GM19438 (cell line): ENCODE measurements around the gene RASSF4.

Experiments
- ATAC-seq: cut with Tn5 transposase; IDR thresholded peaks from one replicate; pipeline ENCODE4 v1.9.1; 2021; ENCODE audit warnings: low read depth; ENCODE audit not compliant: unreplicated experiment

The RASSF4 gene

DNA sequence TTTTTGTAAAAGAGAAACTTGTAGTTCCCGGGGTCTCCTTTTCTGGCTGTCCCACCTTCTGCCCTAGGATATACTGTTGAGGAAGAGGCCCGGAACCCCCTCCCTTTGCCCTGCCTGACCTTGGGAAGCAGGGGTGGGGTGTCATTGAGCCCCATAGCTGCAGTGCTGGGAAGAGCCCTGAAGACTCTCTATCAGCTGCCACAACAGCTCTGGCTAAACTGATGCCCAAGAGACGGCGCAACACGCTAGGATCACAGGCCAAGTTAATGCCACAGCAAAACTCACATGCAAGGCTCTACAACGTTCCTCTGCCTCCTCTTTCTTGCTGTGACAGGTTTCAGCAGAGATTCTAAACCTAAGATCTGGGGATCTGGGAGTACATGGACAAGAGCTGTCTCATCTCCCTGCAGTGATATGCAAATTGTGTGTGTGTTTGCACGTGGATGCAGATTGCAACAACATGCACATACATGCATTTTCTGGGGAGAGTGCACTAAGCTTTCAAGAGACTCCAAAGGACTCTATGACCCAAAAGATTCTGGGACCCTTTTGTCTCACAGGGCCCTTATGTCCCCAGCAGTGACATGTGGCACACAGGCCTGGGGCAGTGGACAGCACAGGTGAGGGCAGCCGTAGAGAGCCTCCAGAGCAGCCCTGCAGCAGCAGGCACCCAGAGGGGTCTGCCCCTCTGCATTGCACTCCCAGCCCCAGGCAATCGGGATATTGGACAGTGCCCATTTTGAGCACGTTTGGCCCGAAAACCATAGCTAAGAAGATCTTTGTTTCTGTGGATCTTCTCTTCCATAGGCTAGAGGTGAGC, 2.5 kb downstream of the RASSF4 start:
- no peak for ATAC-seq

GRCh38 chr10:44962870-44963738, 3.5 kb downstream of the RASSF4 start:
- ATAC-seq, result no peak

- no peak for ATAC-seq
Observed at GRCh38 chr10:44963772-44964633, 4.4 kb downstream of the RASSF4 start.

GRCh38 chr10:44965104-44965503, 5.5 kb downstream of the RASSF4 start:
- no peak for ATAC-seq

GRCh38 chr10:44965651-44966097, 6.1 kb downstream of the RASSF4 start:
- no peak for ATAC-seq

GRCh38 chr10:44966129-44966815, 6.7 kb downstream of the RASSF4 start:
- no peak for ATAC-seq

- ATAC-seq, result no peak
Observed at GRCh38 chr10:44966816-44967509, 7.4 kb downstream of the RASSF4 start.

GRCh38 chr10:44967616-44968015, 8.0 kb downstream of the RASSF4 start:
- no peak for ATAC-seq

DNA sequence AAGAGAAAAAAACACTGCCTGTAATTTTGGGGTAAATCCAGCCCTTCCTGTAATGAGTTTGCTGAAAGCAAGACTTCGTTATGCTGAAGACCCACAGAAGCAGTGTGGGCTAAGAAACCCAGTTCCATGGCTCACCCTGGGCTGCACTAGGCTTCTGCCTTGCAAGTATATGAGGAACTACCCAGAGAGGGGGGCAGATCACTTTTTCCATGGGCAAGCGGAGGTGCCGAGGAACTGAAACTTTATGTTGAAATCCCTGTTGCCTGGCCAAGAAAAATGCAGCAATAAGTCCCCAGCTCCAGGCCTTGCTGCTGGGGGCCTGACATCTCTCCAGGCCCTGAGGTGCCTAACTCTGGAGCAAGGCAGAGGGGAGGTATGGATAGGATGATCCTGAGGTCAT, 8.5 kb downstream of the RASSF4 start:
- no peak for ATAC-seq

DNA sequence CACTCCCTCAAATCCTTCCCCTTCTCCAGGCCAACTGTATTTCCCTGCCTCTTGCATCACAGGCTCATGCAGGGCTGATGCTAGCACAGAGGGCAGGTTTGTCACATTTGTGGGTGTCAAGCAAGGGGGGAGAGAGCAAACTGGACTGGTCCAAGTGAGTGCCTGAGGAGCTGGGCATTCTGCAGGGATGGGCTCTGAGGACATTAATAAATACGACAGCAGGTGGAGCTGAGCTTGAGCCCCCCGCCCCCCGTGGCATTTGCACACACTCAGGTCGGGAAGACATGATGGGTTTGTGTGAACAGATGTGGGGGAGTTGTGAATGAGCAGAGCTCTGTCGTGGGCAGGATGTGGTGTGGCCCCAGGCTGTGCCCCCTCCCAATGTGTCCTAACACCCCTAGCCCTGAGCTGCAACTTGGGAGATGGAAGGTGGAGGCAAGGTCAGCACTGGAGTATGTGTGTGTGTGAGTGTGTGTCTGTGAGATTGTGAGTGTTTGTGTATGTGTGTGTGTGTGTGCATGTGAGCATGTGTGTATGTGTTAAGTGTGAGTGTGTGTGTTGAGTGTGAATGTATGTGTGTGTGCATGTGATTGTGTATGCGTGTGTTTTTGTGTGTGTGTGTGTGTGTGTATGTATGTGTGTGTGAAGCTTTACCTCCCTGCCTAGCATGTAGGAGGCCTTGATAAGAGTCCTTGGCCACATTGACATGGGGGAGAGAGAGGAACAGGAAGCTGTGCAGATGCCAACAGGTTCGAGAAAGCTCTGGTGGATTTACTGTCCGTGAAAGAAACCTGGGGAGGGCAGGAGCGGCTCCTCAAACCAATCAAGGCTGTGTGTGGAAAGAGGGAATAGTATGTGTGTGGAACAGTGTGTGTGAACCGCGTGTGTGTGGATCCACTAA, 9.1 kb downstream of the RASSF4 start:
- no peak for ATAC-seq

- ATAC-seq, result no peak
Observed at GRCh38 chr10:44969854-44970253, 10.3 kb downstream of the RASSF4 start.

DNA sequence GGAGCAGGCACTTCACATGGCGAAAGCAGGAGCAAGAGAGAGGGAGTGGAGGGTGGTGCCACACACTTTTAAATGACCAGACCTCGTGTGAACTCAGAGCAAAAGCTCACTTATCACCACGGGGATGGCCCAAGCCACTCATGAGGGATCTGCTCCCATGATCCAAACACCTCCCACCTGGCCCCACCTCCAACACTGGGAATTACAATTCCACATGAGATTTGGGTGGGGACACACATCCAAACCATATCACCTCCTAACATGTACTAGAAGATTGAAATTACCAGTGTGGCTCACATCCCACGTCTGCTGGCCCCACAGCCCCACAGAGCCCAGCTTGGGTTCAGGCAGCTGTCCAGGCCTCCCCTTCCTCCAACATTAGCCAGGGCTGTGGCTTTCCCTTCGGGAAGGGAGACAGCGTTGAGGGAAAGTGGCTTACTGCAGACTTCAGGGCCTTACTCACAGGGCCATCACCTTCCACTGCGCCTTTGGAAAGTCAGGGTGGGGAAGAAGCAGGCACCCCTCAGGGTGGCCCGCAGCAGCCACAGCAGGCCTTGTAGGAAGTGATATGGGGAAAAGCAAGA, 11.3 kb downstream of the RASSF4 start:
- no peak for ATAC-seq

- ATAC-seq, result no peak
Observed at GRCh38 chr10:44971434-44971833, 11.8 kb downstream of the RASSF4 start.

- ATAC-seq, result no peak
Observed at GRCh38 chr10:44971935-44972757, 12.5 kb downstream of the RASSF4 start.

DNA sequence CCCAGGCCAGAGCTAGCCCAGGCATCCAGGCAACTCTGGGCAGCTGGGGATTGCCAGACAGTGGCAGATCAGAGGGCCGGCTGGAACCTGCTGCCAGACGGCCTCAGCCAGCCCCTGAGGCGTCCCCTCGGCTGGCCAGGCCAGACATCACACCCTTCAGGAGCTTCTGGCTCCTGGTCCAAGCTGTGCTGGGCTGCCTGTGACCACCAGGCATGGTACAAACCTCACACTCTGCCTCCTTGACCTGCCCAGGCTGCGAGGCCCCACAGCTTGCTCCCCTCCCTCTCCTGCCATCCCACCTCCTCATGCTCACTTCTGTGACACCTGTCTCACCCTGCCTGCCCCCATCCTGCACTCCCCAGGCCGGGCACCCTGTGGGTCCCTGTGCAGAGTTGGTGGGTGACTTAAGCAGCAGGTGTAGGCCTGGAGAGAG, 13.3 kb downstream of the RASSF4 start:
- ATAC-seq, result no peak

GRCh38 chr10:44973323-44974081, 13.9 kb downstream of the RASSF4 start:
- ATAC-seq, result no peak
